GM21360 (cell line): ENCODE data around the gene KRTAP5-4.
"Not testable (repeated sequence)": the region's sequence is repeated elsewhere in the genome, so short reads cannot be mapped to it uniquely, and the experiment has no call there.

Source experiments
- ATAC-seq: cut with Tn5 transposase; IDR thresholded peaks from one replicate; pipeline ENCODE4 v1.9.1; 2021; ENCODE audit warnings: mild to moderate bottlenecking, moderate library complexity; ENCODE audit not compliant: unreplicated experiment

The KRTAP5-4 gene

GRCh38 chr11:1622086-1622485 lies at the start of gene KRTAP5-4:
Gene KRTAP5-4 (minus strand): TSS chr11:1622138. CDS start chr11:1622093, 45 bp downstream.
- ATAC-seq, result no peak

GRCh38 chr11:1671658-1672057 lies 49.7 kb upstream of the KRTAP5-4 start:
- no peak for ATAC-seq

- ATAC-seq, result no peak
Observed at GRCh38 chr11:1670905-1671371, 49.0 kb upstream of the KRTAP5-4 start.

GRCh38 chr11:1670457-1670856 lies 48.5 kb upstream of the KRTAP5-4 start:
- not testable (repeated sequence) for ATAC-seq

- ATAC-seq, result no peak
Observed at GRCh38 chr11:1669546-1670218, 47.7 kb upstream of the KRTAP5-4 start.

GRCh38 chr11:1668911-1669473 lies 47.1 kb upstream of the KRTAP5-4 start:
- no peak for ATAC-seq

- ATAC-seq, result no peak
Observed at GRCh38 chr11:1667906-1668305, 46.0 kb upstream of the KRTAP5-4 start.

- no peak for ATAC-seq
Observed at GRCh38 chr11:1667121-1667850, 45.3 kb upstream of the KRTAP5-4 start.

GRCh38 chr11:1665313-1665712 lies 43.4 kb upstream of the KRTAP5-4 start:
- ATAC-seq, result no peak

- ATAC-seq, result not testable (repeated sequence)
Observed at GRCh38 chr11:1662699-1663283, 40.9 kb upstream of the KRTAP5-4 start.

GRCh38 chr11:1661454-1662269 lies 39.7 kb upstream of the KRTAP5-4 start:
- not testable (repeated sequence) for ATAC-seq

GRCh38 chr11:1660111-1660867 lies 38.4 kb upstream of the KRTAP5-4 start:
- no peak for ATAC-seq

- no peak for ATAC-seq
Observed at GRCh38 chr11:1659506-1659905, 37.6 kb upstream of the KRTAP5-4 start.

GRCh38 chr11:1656670-1657069 lies 34.7 kb upstream of the KRTAP5-4 start:
- ATAC-seq, result no peak

GRCh38 chr11:1656061-1656441 lies 34.1 kb upstream of the KRTAP5-4 start:
- ATAC-seq, result no peak

- no peak for ATAC-seq
Observed at GRCh38 chr11:1655168-1656060, 33.5 kb upstream of the KRTAP5-4 start.

GRCh38 chr11:1654388-1655167 lies 32.6 kb upstream of the KRTAP5-4 start:
- ATAC-seq, result no peak
